ENCODE data around the gene CPNE6. TPM values are rescaled to one million over a fixed set of nuclear protein-coding genes. Genes with fewer than 3 reads are reported as not detected.
"Not testable (repeated sequence)": the region's sequence is repeated elsewhere in the genome, so short reads cannot be mapped to it uniquely, and the experiment has no call there.

Gene CPNE6
- total RNA-seq, 2 experiments from 2014 or later = not detected

GRCh38 chr14:24042746-24043145 lies 28.6 kb upstream of the CPNE6 start:
- CTCF ChIA-PET = no interaction called here
- Mint-ChIP-seq H3K36me3 (no peaks in the 10 kb centered on the region), H3K4me3 (no peak overlapping the region), H3K27me3 (peaks cover 7% of the 10 kb centered on the region), H3K27ac (no peak overlapping the region), H3K9me3 (no peaks in the 10 kb centered on the region), H3K4me1 (ENCODE audit: low read depth) (no peaks in the 10 kb centered on the region)
- POLR2A ChIA-PET = no interaction called here
- no peak for DNase-seq
- intact Hi-C loops (cut with micrococcal nuclease) = no loop called here

GRCh38 chr14:24049002-24049401 lies 22.4 kb upstream of the CPNE6 start:
- H3K4me3 Mint-ChIP-seq; POLR2A ChIA-PET; H3K27ac Mint-ChIP-seq; H3K9me3 Mint-ChIP-seq; DNase-seq; intact Hi-C loops (cut with micrococcal nuclease); H3K27me3 Mint-ChIP-seq; H3K36me3 Mint-ChIP-seq: not testable (repeated sequence)
- CTCF ChIA-PET = interaction anchor here (1.2 kb wide), 1 partner anchor 9 kb away, joined by 3 read pairs; no protein-coding TSS in a partner anchor
- peaks cover 19% of the 10 kb centered on the region for H3K4me1 Mint-ChIP-seq (ENCODE audit: low read depth)

- ChIA-PET POLR2A (interaction anchor here (0.8 kb wide), 1 partner anchor 17 kb away, joined by 3 read pairs; no protein-coding TSS in a partner anchor), CTCF (interaction anchor here (1.2 kb wide), 1 partner anchor 15 kb away, joined by 5 read pairs; no protein-coding TSS in a partner anchor)
- intact Hi-C loops (cut with micrococcal nuclease) = loop anchor here (5.0 to 10.0 kb wide), 2 partner anchors 224 to 262 kb away; partner anchors contain the start of genes LTB4R, LTB4R2 and RABGGTA
- not testable (repeated sequence) for H3K27ac Mint-ChIP-seq, H3K9me3 Mint-ChIP-seq, H3K27me3 Mint-ChIP-seq, H3K36me3 Mint-ChIP-seq, DNase-seq
- Mint-ChIP-seq H3K4me1 (ENCODE audit: low read depth) (peaks cover 20% of the 10 kb centered on the region), H3K4me3 (peak overlapping the region; percentile 70)
These were observed 20.6 kb upstream of the CPNE6 start for GRCh38 chr14:24050753-24051152.

- Mint-ChIP-seq H3K9me3 (no peaks in the 10 kb centered on the region), H3K27me3 (peaks cover 4% of the 10 kb centered on the region), H3K4me3 (peak overlapping the region; percentile 70), H3K36me3 (no peaks in the 10 kb centered on the region), H3K27ac (no peak overlapping the region), H3K4me1 (ENCODE audit: low read depth) (peaks cover 20% of the 10 kb centered on the region)
- CTCF ChIA-PET = interaction anchor here (1.0 to 1.7 kb wide), 6 partner anchors 13 to 246 kb away, joined by 3 to 7 read pairs (median 6); partner anchors contain the start of gene IRF9
- DNase-seq = no peak
- intact Hi-C loops (cut with micrococcal nuclease) = loop anchor here (5.0 to 10.0 kb wide), 2 partner anchors 224 to 261 kb away; partner anchors contain the start of genes LTB4R, LTB4R2 and RABGGTA
- POLR2A ChIA-PET = interaction anchor here (0.8 to 1.3 kb wide), 4 partner anchors 17 to 63 kb away, joined by 3 read pairs; partner anchors contain the start of genes DCAF11 and NRL
These were observed 20.1 kb upstream of the CPNE6 start for GRCh38 chr14:24051176-24051788.

GRCh38 chr14:24051789-24052655 lies 19.3 kb upstream of the CPNE6 start, which contains the start of gene CARMIL3:
TSS of gene CARMIL3 (plus strand) at chr14:24052009. CDS start at chr14:24052154, 145 bp downstream.
- no peaks in the 10 kb centered on the region for H3K36me3 Mint-ChIP-seq
- POLR2A ChIA-PET = interaction anchor here (0.8 to 1.3 kb wide), 5 partner anchors 18 to 62 kb away, joined by 3 to 4 read pairs (median 3); partner anchors contain the start of genes DCAF11 and NRL
- CTCF ChIA-PET = interaction anchor here (1.0 to 1.7 kb wide), 6 partner anchors 12 to 245 kb away, joined by 3 to 7 read pairs (median 6); partner anchors contain the start of gene IRF9
- intact Hi-C loops (cut with micrococcal nuclease) = loop anchor here (2.0 to 10.0 kb wide), 5 partner anchors 63 to 260 kb away; partner anchors contain the start of genes DCAF11, GMPR2, LTB4R and LTB4R2
- H3K27me3 Mint-ChIP-seq = peaks cover 4% of the 10 kb centered on the region
- DNase-seq = peak; percentile 74
- peak within 1 kb of the TSS; percentile 70 for H3K4me3 Mint-ChIP-seq
- no peak within 1 kb of the TSS for H3K27ac Mint-ChIP-seq
- peaks cover 20% of the 10 kb centered on the region for H3K4me1 Mint-ChIP-seq (ENCODE audit: low read depth)
- no peaks in the 10 kb centered on the region for H3K9me3 Mint-ChIP-seq

GRCh38 chr14:24052656-24053547 lies 18.5 kb upstream of the CPNE6 start:
- H3K36me3 Mint-ChIP-seq = no peaks in the 10 kb centered on the region
- ChIA-PET POLR2A (interaction anchor here (1.3 kb wide), 2 partner anchors 28 to 56 kb away, joined by 3 to 4 read pairs; no protein-coding TSS in a partner anchor), CTCF (interaction anchor here (1.2 to 12.9 kb wide), 5 partner anchors 38 to 108 kb away, joined by 6 to 458 read pairs (median 7); partner anchors contain the start of genes IRF9 and PCK2)

GRCh38 chr14:24053548-24054323 lies 17.6 kb upstream of the CPNE6 start:
- DNase-seq = no peak
- Mint-ChIP-seq H3K9me3 (no peaks in the 10 kb centered on the region), H3K36me3 (no peaks in the 10 kb centered on the region), H3K27ac (peak overlapping the region; percentile 10), H3K4me3 (peak overlapping the region; percentile 60), H3K27me3 (peaks cover 4% of the 10 kb centered on the region), H3K4me1 (ENCODE audit: low read depth) (peaks cover 20% of the 10 kb centered on the region)
- ChIA-PET POLR2A (interaction anchor here (1.2 kb wide), 1 partner anchor 93 kb away, joined by 3 read pairs; the partner anchor contains the start of gene RNF31), CTCF (interaction anchor here (1.0 to 12.9 kb wide), 5 partner anchors 20 to 107 kb away, joined by 3 to 458 read pairs (median 9); partner anchors contain the start of genes IRF9 and PCK2)
- intact Hi-C loops (cut with micrococcal nuclease) = loop anchor here (1.0 to 10.0 kb wide), 7 partner anchors 41 to 259 kb away; partner anchors contain the start of genes DCAF11, GMPR2, LTB4R and LTB4R2

More at GRCh38 chr14:24052656-24053547, 18.5 kb upstream of the CPNE6 start:
- H3K27me3 Mint-ChIP-seq = peaks cover 4% of the 10 kb centered on the region
- peak overlapping the region; percentile 60 for H3K4me3 Mint-ChIP-seq
- DNase-seq = peak; percentile 81
- peak overlapping the region; percentile 10 for H3K27ac Mint-ChIP-seq
- H3K4me1 Mint-ChIP-seq (ENCODE audit: low read depth) = peaks cover 20% of the 10 kb centered on the region
- intact Hi-C loops (cut with micrococcal nuclease) = loop anchor here (1.0 to 10.0 kb wide), 7 partner anchors 41 to 259 kb away; partner anchors contain the start of genes DCAF11, GMPR2, LTB4R and LTB4R2
- H3K9me3 Mint-ChIP-seq = no peaks in the 10 kb centered on the region

GRCh38 chr14:24054324-24054641 lies 17.1 kb upstream of the CPNE6 start:
- Mint-ChIP-seq H3K4me1 (ENCODE audit: low read depth) (peaks cover 20% of the 10 kb centered on the region), H3K4me3 (no peak overlapping the region), H3K27ac (no peak overlapping the region), H3K9me3 (no peaks in the 10 kb centered on the region), H3K36me3 (no peaks in the 10 kb centered on the region), H3K27me3 (peaks cover 4% of the 10 kb centered on the region)
- DNase-seq = no peak
- ChIA-PET CTCF (interaction anchor here (1.0 to 12.9 kb wide), 5 partner anchors 20 to 107 kb away, joined by 3 to 458 read pairs (median 9); partner anchors contain the start of genes IRF9 and PCK2), POLR2A (interaction anchor here (1.2 kb wide), 1 partner anchor 93 kb away, joined by 3 read pairs; the partner anchor contains the start of gene RNF31)
- intact Hi-C loops (cut with micrococcal nuclease) = loop anchor here (5.0 to 10.0 kb wide), 2 partner anchors 221 to 258 kb away; partner anchors contain the start of genes LTB4R, LTB4R2 and RABGGTA

- Mint-ChIP-seq H3K4me3 (no peak overlapping the region), H3K36me3 (no peaks in the 10 kb centered on the region), H3K9me3 (no peaks in the 10 kb centered on the region), H3K27ac (no peak overlapping the region), H3K4me1 (ENCODE audit: low read depth) (peaks cover 20% of the 10 kb centered on the region), H3K27me3 (peaks cover 4% of the 10 kb centered on the region)
- ChIA-PET CTCF (interaction anchor here (1.0 to 12.9 kb wide), 5 partner anchors 21 to 106 kb away, joined by 3 to 458 read pairs (median 9); partner anchors contain the start of genes IRF9 and PCK2), POLR2A (interaction anchor here (1.2 kb wide), 1 partner anchor 92 kb away, joined by 3 read pairs; the partner anchor contains the start of gene RNF31)
- intact Hi-C loops (cut with micrococcal nuclease) = loop anchor here (5.0 to 10.0 kb wide), 2 partner anchors 220 to 258 kb away; partner anchors contain the start of genes LTB4R, LTB4R2 and RABGGTA
- DNase-seq = no peak
These were observed 16.7 kb upstream of the CPNE6 start for GRCh38 chr14:24054646-24055045.
